Kidney glomerular epithelial cell (primary cell): ENCODE measurements around the gene MAST4.
"Not testable (repeated sequence)": the region's sequence is repeated elsewhere in the genome, so short reads cannot be mapped to it uniquely, and the experiment has no call there.

Experiments
- DNase-seq: peaks from one replicate; lab custom pipeline; 2025; lab: John Stamatoyannopoulos, UW

Gene MAST4

GRCh38 chr5:66810151-66810550 lies 214.0 kb downstream of the MAST4 start:
- DNase-seq = no peak

DNA sequence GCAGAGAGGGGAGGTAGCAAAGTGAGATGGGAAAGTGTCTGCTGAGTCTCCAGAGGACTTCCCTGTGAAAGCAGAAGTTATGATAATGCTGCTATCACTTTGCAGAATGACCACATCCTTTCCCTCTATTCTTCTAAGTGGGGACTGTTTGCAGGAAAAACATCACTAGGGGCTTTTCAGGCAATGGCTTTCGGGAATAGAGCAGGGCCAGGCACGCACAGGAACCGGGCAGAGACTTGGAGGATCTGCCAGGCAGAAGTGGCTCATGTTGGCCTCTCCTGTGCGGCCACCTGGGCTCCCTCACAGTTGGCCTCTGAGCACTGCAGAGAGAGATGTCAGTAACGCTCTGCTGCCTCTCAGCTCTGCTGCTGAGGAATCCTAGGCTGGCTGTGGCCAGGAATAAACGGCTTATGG lies 214.7 kb downstream of the MAST4 start:
- DNase-seq = no peak

- DNase-seq = no peak
These were observed 216.1 kb downstream of the MAST4 start for GRCh38 chr5:66812291-66812690.

- no peak for DNase-seq
These were observed 217.1 kb downstream of the MAST4 start for GRCh38 chr5:66813306-66813705.

GRCh38 chr5:66814146-66814991 lies 218.2 kb downstream of the MAST4 start:
- peak; percentile 48 for DNase-seq

DNA sequence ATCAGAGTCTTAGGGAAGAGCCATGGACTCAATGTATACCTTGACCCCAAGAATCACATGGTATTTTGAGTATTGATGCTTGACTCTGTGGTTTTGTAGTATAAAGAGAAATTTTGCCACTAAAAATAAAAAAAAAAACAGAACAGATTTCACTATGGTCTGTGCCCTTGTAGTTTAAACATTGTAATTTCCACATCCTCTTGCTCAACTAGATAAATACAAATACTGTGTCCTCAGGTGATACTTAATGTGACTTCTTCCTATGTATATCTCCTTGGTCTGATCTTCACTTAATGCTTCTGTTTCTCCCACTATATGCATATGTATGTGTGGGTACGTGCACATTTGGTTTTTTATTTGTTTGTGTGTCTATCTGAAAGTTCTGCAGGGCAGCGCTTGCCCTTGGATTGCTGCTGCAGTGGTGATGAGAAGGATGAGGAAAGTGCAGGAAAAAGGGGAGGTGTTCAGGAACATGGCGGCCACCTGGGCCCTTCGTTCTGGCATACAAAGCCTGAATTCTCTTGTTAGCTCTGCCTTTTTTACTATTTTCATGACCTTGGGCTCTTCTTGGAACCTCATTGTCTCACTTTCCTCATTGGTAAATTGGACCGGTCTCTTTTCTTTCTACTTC lies 222.2 kb downstream of the MAST4 start:
- no peak for DNase-seq

DNA sequence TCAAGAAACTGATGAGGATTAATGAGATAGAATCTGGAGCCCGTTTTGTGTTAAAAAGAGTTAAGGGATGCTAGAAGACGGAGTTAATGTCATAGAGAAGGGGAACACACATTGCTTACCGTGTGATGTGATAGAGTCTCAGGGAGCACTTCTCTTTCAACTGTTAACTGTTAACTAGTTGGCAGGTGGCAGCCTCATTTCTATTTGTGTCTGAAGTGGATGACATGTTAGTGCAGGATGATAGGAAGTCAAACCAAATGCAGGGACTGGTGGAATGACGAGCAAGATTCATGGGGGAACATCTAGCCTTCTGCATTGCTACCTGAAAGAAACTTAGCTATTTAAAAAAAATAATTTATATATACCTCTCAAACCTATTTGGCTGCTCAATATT lies 222.7 kb downstream of the MAST4 start:
- no peak for DNase-seq

DNA sequence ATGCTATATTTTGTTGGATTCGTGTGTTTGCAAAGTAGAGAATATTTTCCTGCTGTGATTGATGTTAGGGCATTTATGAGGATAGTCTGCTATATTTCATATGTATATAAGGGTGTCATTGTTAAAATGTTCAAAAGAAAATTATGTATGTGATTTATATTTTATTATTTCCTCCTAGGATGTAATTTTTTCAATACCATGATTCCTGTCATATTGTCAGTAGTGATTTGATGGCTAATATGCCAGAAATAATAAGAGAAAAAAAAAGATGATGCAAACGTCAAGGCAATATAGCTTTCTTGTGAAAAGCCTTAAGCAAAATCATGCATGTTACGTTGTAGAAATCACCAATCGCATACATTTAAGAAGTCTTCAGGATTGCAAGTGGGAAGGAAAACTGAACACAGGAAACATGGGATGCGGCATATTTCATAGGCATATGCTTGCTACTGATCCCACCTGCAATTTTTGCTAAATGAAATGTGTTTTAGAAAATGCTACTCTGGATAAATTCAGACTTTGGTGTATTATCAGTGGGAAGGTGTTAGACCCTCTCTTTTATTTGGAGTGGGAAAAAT lies 224.5 kb downstream of the MAST4 start:
- DNase-seq = no peak

- DNase-seq = no peak
These were observed 225.7 kb downstream of the MAST4 start for GRCh38 chr5:66821688-66822429.

DNA sequence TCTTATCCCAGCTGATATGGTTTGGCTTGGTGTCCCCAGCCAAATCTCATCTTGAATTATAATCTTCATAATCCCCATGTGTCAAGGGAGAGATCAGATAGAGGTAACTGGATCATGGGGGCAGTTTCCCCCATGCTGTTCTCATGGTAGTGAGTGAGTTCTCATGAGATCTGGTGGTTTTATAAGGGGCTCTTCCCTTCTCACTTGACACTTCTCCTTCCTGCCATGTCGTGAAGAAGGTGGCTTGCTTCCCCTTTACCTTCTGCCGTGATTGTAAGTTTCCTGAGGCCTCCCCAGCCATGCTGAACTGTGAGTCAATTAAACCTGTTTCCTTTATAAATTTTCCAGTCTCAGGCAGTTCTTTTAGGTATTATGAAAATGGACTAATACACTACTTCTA lies 226.7 kb downstream of the MAST4 start:
- not testable (repeated sequence) for DNase-seq

- no peak for DNase-seq
These were observed 228.3 kb downstream of the MAST4 start for GRCh38 chr5:66824476-66824875.

GRCh38 chr5:66826263-66826662 lies 230.1 kb downstream of the MAST4 start:
- no peak for DNase-seq

GRCh38 chr5:66826696-66827095 lies 230.5 kb downstream of the MAST4 start:
- DNase-seq = no peak

- DNase-seq = no peak
These were observed 231.9 kb downstream of the MAST4 start for GRCh38 chr5:66828046-66828547.

DNA sequence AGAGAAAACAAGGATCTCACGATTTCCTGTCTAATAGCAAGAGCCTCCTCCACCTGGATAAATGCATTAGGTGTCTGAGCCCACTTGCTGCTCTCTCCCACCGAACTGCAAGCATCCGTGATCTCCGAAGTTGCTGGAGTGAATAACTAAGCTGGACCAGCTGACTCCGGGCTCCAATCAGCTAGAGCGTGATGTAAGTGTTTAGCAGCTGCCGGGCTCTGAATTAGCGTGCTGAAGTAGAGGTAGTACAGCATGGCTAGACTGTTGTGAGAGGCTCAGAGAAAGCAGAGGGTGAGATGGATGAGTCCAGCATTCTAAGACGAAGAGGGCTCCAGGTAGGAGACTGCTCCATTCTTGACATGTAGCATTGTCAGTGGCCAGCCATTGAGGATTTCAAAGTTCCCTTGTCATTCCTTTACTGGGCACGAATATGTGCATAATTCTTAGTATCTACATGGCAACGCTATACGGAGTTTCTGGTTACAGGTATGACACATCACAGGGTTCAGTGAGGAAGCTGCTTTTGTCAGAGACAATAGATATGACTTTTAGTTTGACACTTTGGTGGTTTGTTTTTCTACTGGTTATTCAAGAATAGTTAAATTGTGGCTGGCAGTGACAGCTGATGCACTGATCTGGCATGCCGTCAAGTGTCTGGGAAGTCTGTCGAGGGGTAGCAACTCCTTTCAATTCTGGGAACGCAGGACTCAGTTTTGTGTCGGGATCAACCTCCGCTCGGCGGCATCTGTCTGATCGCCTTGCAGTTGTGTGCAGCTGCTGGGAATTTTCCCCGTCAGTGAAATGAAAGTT lies 232.6 kb downstream of the MAST4 start:
- peak; percentile 78 for DNase-seq

GRCh38 chr5:66829358-66829674 lies 233.1 kb downstream of the MAST4 start:
- DNase-seq = no peak

- DNase-seq = peak; percentile 54
These were observed 233.6 kb downstream of the MAST4 start for GRCh38 chr5:66829826-66830225.

DNA sequence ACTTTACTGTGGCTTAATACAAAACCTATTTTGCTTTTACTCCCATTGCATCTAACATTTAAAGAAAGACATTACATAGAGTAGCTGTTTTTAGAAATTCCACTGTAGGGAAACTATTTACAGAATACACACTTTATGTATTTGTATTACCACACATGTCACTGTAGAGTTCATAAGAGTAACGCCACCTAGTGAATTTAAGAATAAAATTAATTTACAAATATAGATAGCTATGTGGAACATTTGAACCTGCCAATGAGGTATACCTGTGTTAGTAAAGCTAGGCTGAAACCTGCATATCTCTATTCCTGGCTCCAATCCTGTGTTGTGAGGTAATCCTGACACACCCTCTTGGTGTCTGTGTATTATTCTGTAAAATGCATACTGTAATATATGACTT lies 234.4 kb downstream of the MAST4 start:
- no peak for DNase-seq

DNA sequence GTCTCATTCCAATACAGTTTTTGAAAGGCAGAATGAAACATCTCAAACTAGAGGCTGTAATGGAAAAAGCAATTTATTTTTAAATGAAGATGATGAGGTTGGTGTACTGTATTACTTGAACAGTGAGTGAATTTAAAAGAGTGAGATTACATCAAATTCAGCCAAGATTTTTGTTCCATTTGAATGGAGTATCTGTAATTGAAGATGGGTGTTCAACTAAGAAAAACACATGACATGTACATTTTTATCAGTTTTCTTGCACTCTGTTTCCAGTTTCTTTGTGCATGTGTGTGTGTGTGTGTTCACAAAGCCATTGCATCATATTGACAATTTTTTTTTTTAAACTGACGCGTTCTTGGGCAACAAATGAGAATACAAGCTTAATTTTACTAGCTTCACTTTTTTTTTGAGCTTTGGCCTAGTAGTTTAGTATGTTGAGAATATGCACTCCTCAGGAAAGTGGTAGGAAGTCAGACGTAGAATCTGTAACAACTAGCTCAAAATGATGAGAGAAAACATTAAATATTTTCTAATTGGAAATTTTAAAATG lies 243.5 kb downstream of the MAST4 start:
- no peak for DNase-seq

DNA sequence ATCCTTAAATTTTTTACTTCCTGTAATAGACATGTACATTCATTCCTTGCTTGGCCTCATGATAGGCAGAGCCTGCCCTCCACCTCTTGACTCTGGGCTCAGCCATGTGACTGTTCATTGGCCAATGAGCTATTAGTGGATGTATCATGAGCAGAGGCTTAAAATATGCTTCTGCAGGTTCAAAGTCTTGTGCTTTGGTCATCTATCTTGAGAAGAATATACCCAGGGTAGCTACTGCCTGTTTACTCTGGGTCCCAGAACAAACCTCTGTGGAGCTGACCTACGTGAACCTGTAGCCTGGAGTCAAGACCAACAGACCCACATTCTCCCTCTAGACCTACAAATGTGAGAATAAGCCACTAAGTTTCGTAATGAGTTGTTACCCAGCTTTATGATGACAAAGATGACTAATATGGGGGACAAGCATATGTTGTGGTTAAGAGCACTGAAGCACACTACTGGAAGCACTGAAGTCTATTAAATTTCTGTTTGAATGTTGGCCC lies 244.4 kb downstream of the MAST4 start:
- DNase-seq = no peak

DNA sequence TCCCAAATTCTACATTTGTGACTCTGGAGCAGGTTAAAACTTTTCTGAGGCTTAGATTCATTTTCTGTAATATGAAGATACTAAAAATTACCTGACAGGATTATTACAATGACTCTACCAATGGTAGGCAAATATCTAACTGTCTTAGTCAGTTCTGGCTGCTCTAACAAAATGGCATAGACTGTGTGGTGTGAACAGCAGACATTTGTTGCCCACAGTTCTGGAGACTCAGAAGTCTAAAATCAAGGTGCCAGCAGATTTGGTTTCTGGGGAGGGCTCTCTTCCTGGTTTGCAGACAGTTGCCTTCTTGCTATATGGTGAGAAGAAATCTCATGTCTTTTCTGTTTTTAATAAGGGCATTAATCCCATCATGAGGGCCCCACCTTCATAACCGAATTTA lies 245.1 kb downstream of the MAST4 start:
- no peak for DNase-seq
